GM04503 (cell line): ENCODE measurements around the gene SRMS.
"Not testable (repeated sequence)": the region's sequence is repeated elsewhere in the genome, so short reads cannot be mapped to it uniquely, and the experiment has no call there.

Experiments
- DNase-seq: peaks from one replicate; pipeline ENCODE4 v3.0.0-alpha.2; 2012; ENCODE audit warnings: low read depth

Gene SRMS

GRCh38 chr20:63565021-63565698 is 17.6 kb upstream of the SRMS start:
- no peak for DNase-seq

GRCh38 chr20:63564036-63564810 is 16.7 kb upstream of the SRMS start:
- DNase-seq, result no peak

GRCh38 chr20:63563225-63563935 is 15.8 kb upstream of the SRMS start:
- DNase-seq, result no peak

- DNase-seq, result no peak
Observed at GRCh38 chr20:63562461-63563224, 15.1 kb upstream of the SRMS start.

- DNase-seq, result no peak
Observed at GRCh38 chr20:63561624-63562396, 14.3 kb upstream of the SRMS start.

GRCh38 chr20:63560856-63561609 is 13.5 kb upstream of the SRMS start:
- DNase-seq, result no peak

- no peak for DNase-seq
Observed at GRCh38 chr20:63560333-63560805, 12.8 kb upstream of the SRMS start.

GRCh38 chr20:63559485-63560332 is 12.2 kb upstream of the SRMS start:
- not testable (repeated sequence) for DNase-seq

GRCh38 chr20:63558804-63559484 is 11.4 kb upstream of the SRMS start:
- no peak for DNase-seq

GRCh38 chr20:63557481-63557891 is 9.9 kb upstream of the SRMS start:
- no peak for DNase-seq

GRCh38 chr20:63556873-63557478 is 9.4 kb upstream of the SRMS start:
- DNase-seq, result no peak

- no peak for DNase-seq
Observed at GRCh38 chr20:63555661-63556381, 8.3 kb upstream of the SRMS start.

- DNase-seq, result no peak
Observed at GRCh38 chr20:63554361-63555278, 7.1 kb upstream of the SRMS start.

- DNase-seq, result no peak
Observed at GRCh38 chr20:63553933-63554290, 6.4 kb upstream of the SRMS start, which contains the start of gene FNDC11. TSS of gene FNDC11 (plus strand) at chr20:63554159. CDS start at chr20:63555664, 1,505 bp downstream.

GRCh38 chr20:63553251-63553932 is 5.8 kb upstream of the SRMS start:
- no peak for DNase-seq
